Activated CD8-positive, alpha-beta T cell treated with anti-CD3 and anti-CD28 coated beads for 36 hours (primary cell): ENCODE results near the gene ERFL. TPM values are rescaled to one million over a fixed set of nuclear protein-coding genes. Genes with fewer than 3 reads are reported as not detected.

Source experiments
- ATAC-seq: fragments of 200-7000 bp; cut with Tn5 transposase; one replicate; pipeline ENCODE4 v1.10.0; 2021; ENCODE audit warnings: mild to moderate bottlenecking, moderate library complexity
- CTCF ChIA-PET: fragments of 350-600 bp; sonication (Branson Sonifier 250); formaldehyde crosslinking; loops from one replicate; lab custom pipeline; 2021; ENCODE audit warnings: antibody characterized with exemption; lab: Charles Lee
- POLR2A ChIA-PET: fragments of 350-600 bp; sonication (Branson Sonifier 250); formaldehyde crosslinking; loops from one replicate; lab custom pipeline; 2021; ENCODE audit warnings: antibody characterized with exemption; lab: Charles Lee
- DNase-seq: peaks from one replicate; pipeline ENCODE4 v3.0.0-alpha.2; 2020
- H3K27ac Mint-ChIP-seq: one replicate; pipeline ENCODE4 v1.8.0; 2021; ENCODE audit warnings: mild to moderate bottlenecking, mixed read lengths
- H3K27me3 Mint-ChIP-seq: one replicate; pipeline ENCODE4 v1.8.0; 2021; ENCODE audit warnings: mixed read lengths
- H3K36me3 Mint-ChIP-seq: one replicate; pipeline ENCODE4 v1.8.0; 2021; ENCODE audit warnings: low read depth, mixed read lengths
- H3K4me1 Mint-ChIP-seq: one replicate; pipeline ENCODE4 v1.8.0; 2021; ENCODE audit warnings: low read depth, mixed read lengths
- H3K4me3 Mint-ChIP-seq: one replicate; pipeline ENCODE4 v1.8.0; 2021; ENCODE audit warnings: mild to moderate bottlenecking, moderate library complexity, mixed read lengths
- H3K9me3 Mint-ChIP-seq: one replicate; pipeline ENCODE4 v1.8.0; 2021; ENCODE audit warnings: mixed read lengths
- intact Hi-C: fragments of 100-400 bp; cut with micrococcal nuclease; formaldehyde crosslinking; loops from one replicate; pipeline ENCODE4 v1.10.0; 2022
- total RNA-seq, 2 experiments: library from RNA; stranded (reverse); gene quantifications; one replicate each; pipeline ENCODE4 v1.2.3, GENCODE V29; 2021
- TF ChIP-seq, protein P1 (sequence below): fragments of 200-600 bp; IDR thresholded peaks from one replicate; pipeline ENCODE4 v1.8.0; 2022; ENCODE audit warnings: antibody characterized with exemption, mild to moderate bottlenecking

ERFL gene
- total RNA-seq, 2 experiments from 2014 or later, result 1.5 to 1.6 TPM

DNA sequence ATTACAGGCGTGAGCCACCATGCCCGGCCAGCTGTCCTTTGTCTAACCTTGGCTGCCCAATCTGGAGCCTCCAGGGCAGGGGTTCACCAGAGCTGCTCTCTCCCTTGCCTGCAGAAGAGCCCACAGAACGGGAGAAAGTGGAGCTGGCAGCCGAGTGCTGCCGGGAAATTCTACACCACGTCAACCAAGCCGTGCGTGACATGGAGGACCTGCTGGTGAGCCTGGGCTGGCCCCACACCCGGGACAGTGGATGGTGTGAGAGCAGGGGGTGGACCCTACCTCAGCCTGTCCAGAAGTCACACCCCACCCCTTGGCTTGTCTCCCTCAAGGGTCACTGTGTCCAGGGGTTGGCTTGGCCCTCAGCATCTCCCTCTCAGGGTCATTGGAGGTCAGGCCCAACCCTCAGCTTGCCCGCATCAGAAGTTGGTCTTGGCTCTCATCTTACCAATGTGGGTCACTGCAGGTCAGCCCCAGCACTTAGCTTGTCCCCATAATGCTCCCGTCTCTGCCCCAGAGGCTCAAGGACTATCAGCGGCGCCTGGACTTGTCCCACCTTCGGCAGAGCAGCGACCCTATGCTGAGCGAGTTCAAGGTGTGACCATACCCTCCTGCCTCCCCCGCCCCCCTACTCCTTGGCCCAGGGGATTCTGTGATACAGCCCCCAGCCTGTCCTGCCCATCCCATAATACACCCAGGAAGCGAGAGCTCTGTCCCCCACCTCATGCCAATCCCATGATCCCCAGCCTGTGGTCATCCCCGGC lies 24.9 kb downstream of the ERFL start:
- peaks cover 49% of the 10 kb centered on the region for H3K4me1 Mint-ChIP-seq
- TF ChIP-seq, protein P1, sequence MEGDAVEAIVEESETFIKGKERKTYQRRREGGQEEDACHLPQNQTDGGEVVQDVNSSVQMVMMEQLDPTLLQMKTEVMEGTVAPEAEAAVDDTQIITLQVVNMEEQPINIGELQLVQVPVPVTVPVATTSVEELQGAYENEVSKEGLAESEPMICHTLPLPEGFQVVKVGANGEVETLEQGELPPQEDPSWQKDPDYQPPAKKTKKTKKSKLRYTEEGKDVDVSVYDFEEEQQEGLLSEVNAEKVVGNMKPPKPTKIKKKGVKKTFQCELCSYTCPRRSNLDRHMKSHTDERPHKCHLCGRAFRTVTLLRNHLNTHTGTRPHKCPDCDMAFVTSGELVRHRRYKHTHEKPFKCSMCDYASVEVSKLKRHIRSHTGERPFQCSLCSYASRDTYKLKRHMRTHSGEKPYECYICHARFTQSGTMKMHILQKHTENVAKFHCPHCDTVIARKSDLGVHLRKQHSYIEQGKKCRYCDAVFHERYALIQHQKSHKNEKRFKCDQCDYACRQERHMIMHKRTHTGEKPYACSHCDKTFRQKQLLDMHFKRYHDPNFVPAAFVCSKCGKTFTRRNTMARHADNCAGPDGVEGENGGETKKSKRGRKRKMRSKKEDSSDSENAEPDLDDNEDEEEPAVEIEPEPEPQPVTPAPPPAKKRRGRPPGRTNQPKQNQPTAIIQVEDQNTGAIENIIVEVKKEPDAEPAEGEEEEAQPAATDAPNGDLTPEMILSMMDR, result no peak
- H3K9me3 Mint-ChIP-seq, result no peaks in the 10 kb centered on the region
- ATAC-seq, result no peak
- intact Hi-C loops, result no loop called here
- ChIA-PET POLR2A (interaction anchor here (0.7 to 5.7 kb wide), 9 partner anchors 9 to 43 kb away, joined by 3 to 38 read pairs (median 5); partner anchors contain the start of gene RPS19), CTCF (interaction anchor here (0.9 to 1.6 kb wide), 3 partner anchors 15 to 28 kb away, joined by 3 to 5 read pairs (median 3); no protein-coding TSS in a partner anchor)
- no peak overlapping the region for H3K27ac Mint-ChIP-seq
- H3K4me3 Mint-ChIP-seq, result no peak overlapping the region
- peaks cover 61% of the 10 kb centered on the region for H3K36me3 Mint-ChIP-seq
- no peak for DNase-seq
- no peaks in the 10 kb centered on the region for H3K27me3 Mint-ChIP-seq

DNA sequence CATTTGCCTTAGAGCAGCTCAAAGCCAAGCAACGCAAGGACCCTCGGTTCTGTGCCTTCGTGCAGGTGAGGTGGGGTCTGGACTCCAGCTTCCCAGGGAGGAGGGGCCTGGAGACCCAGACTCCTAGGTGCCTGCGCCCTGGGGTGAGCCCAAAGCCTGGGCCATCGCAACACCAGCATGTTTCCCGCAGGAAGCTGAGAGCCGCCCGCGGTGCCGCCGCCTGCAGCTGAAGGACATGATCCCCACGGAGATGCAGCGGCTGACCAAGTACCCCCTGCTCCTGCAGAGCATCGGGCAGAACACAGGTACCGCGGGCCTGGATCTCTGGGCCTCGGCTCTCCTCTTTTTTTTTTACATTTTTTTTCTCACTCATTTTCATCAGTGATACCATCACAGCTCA lies 25.7 kb downstream of the ERFL start:
- intact Hi-C loops, result no loop called here
- ChIA-PET POLR2A (interaction anchor here (0.8 to 5.7 kb wide), 7 partner anchors 9 to 42 kb away, joined by 3 to 38 read pairs (median 8); partner anchors contain the start of gene RPS19), CTCF (interaction anchor here (0.6 to 1.6 kb wide), 4 partner anchors 8 to 49 kb away, joined by 3 to 5 read pairs (median 3); no protein-coding TSS in a partner anchor)
- Mint-ChIP-seq H3K36me3 (peaks cover 67% of the 10 kb centered on the region), H3K4me1 (peaks cover 55% of the 10 kb centered on the region), H3K4me3 (no peak overlapping the region), H3K9me3 (no peaks in the 10 kb centered on the region), H3K27me3 (no peaks in the 10 kb centered on the region), H3K27ac (peak overlapping the region; percentile 57)
- DNase-seq, result no peak
- TF ChIP-seq, protein P1, result no peak
- ATAC-seq, result no peak

DNA sequence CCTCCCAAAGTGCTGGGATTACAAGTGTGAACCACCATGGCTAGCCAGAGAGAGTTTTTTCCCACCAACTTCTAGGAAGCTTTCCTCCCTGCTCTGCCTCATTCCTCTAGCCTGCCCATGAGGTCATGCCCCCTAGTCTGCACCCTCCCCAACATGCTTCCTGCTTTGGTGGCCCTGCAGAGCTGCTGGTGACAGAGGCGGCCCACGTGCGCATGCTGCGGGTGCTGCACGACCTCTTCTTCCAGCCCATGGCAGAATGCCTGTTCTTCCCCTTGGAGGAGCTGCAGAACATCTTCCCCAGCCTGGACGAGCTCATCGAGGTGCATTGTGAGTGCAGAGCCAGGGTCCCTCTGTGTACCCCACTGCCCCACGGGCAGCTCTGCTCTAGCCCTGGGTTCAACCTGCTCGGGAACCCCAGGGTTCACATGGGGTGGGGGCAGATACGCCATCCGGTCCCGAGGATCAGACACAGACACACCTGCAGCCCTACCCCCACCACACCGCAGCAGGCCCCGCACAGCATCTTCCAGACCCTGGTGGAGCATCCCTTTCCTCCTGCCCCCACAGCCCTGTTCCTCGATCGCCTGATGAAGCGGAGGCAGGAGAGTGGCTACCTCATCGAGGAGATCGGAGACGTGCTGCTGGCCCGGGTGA lies 26.4 kb downstream of the ERFL start:
- ATAC-seq, result peak; percentile 32
- no peaks in the 10 kb centered on the region for H3K9me3 Mint-ChIP-seq
- H3K27ac Mint-ChIP-seq, result peak overlapping the region; percentile 78
- no peak for DNase-seq
- H3K4me1 Mint-ChIP-seq, result peaks cover 54% of the 10 kb centered on the region
- TF ChIP-seq, protein P1, result no peak
- intact Hi-C loops, result no loop called here
- H3K27me3 Mint-ChIP-seq, result no peaks in the 10 kb centered on the region
- peaks cover 65% of the 10 kb centered on the region for H3K36me3 Mint-ChIP-seq
- CTCF ChIA-PET, result interaction anchor here (0.6 to 1.6 kb wide), 9 partner anchors 7 to 50 kb away, joined by 3 to 5 read pairs (median 3); no protein-coding TSS in a partner anchor
- no peak overlapping the region for H3K4me3 Mint-ChIP-seq
- POLR2A ChIA-PET, result interaction anchor here (0.7 to 5.7 kb wide), 11 partner anchors 8 to 41 kb away, joined by 3 to 38 read pairs (median 5); partner anchors contain the start of gene RPS19

DNA sequence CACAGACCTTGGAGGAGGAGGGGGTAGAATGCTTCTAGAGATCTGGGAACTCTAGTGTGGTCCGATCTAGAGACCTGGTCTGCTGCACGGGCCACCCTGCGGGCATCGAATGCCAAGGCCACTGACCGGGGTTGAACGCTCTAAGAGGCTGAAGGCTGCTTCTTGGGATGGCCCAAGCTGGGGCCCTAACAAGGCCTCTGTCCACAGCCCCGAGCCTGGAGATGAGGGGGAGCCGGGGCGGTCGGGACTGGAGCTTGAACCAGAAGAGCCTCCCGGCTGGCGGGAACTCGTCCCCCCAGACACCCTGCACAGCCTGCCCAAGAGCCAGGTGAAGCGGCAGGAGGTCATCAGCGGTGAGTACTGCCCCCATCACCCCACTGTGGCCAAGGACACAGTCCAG lies 30.0 kb downstream of the ERFL start:
- Mint-ChIP-seq H3K27ac (peak overlapping the region; percentile 46), H3K27me3 (no peaks in the 10 kb centered on the region), H3K4me3 (no peak overlapping the region), H3K36me3 (peaks cover 53% of the 10 kb centered on the region), H3K4me1 (peaks cover 57% of the 10 kb centered on the region), H3K9me3 (no peaks in the 10 kb centered on the region)
- ATAC-seq (no peak), DNase-seq (no peak)
- CTCF ChIA-PET, result interaction anchor here (0.8 to 1.2 kb wide), 3 partner anchors 9 to 10 kb away, joined by 3 to 6 read pairs (median 5); no protein-coding TSS in a partner anchor
- intact Hi-C loops, result no loop called here
- TF ChIP-seq, protein P1, result no peak
- POLR2A ChIA-PET, result interaction anchor here (0.8 to 1.4 kb wide), 6 partner anchors 9 to 39 kb away, joined by 3 to 10 read pairs (median 4); no protein-coding TSS in a partner anchor
